ENCODE results near the gene IQSEC3.

The IQSEC3 gene

GRCh38 chr12:193261-193660, 126.7 kb downstream of the IQSEC3 start:
- peaks cover 0 to 43% (median 9%) of the 10 kb centered on the region in 3 experiments for H3K27me3 ChIP-seq (ENCODE audit: control insufficient read depth in 3 of 3, insufficient read depth in 3 of 3, low read depth in 1 of 3, low read length in 3 of 3)
- H2BK5ac ChIP-seq (ENCODE audit: low read length): peak overlapping the region; percentile 42
- no CpG with 5 or more reads among the region's 10 CpGs for WGBS, 2 donors (ENCODE audit: extremely low coverage in 2 of 2, insufficient read length in 2 of 2, insufficient replicate concordance in 1 of 2)
- H2AK5ac ChIP-seq (ENCODE audit: low read depth, low read length): no peak overlapping the region
- H3K9me3 ChIP-seq (replicated peaks in 1 of 2; ENCODE audit: control insufficient read depth in 2 of 2, insufficient read depth in 1 of 2, low read depth in 1 of 2, low read length in 2 of 2): peaks cover 0 to 3% of the 10 kb centered on the region in 2 donors
- H2BK15ac ChIP-seq (ENCODE audit: low read length): no peak overlapping the region
- peak overlapping the region; percentile 35 for H3K23ac ChIP-seq (ENCODE audit: low read depth, low read length, poor library complexity)
- H3K4me1 ChIP-seq (ENCODE audit: control insufficient read depth in 2 of 2, insufficient read depth in 1 of 2, low read depth in 1 of 2, low read length in 2 of 2): peaks cover 2 to 6% of the 10 kb centered on the region in 2 donors
- peak overlapping the region; percentile 71 for H3K14ac ChIP-seq (ENCODE audit: low read length)
- no peaks in the 10 kb centered on the region for H3K79me1 ChIP-seq (ENCODE audit: low read depth, low read length)
- no peak overlapping the region for H4K91ac ChIP-seq (ENCODE audit: low read depth, low read length, poor library complexity)
- H2BK120ac ChIP-seq (ENCODE audit: low read depth, low read length): no peak overlapping the region
- no peak for DNase-seq (ENCODE audit: low spot score)
- H2AFZ ChIP-seq (ENCODE audit: low read length): no peak overlapping the region
- H3K4me2 ChIP-seq (ENCODE audit: insufficient read depth, low read length, poor library complexity, severe bottlenecking): no peak overlapping the region
- no peak overlapping the region for H3K27ac ChIP-seq (replicated peaks; ENCODE audit: low read length)
- H2BK12ac ChIP-seq (ENCODE audit: low read length): peak overlapping the region; percentile 60
- H3K9ac ChIP-seq (ENCODE audit: low read depth, low read length, poor library complexity): peak overlapping the region; percentile 10
- H3K36me3 ChIP-seq (replicated peaks in 1 of 2; ENCODE audit: control insufficient read depth in 2 of 2, insufficient read depth in 2 of 2, low read length in 2 of 2): no peaks in the 10 kb centered on the region
- H3K18ac ChIP-seq (ENCODE audit: low read length): peak overlapping the region; percentile 61
- no peak overlapping the region for H4K8ac ChIP-seq (ENCODE audit: low read depth, low read length)
- no peak overlapping the region for H3K4ac ChIP-seq (ENCODE audit: low read length)
- H3K4me3 ChIP-seq (ENCODE audit: low read length in 2 of 2): no peak overlapping the region

- WGBS, 2 donors (ENCODE audit: extremely low coverage in 2 of 2, insufficient read length in 2 of 2, insufficient replicate concordance in 1 of 2): no CpG with 5 or more reads among the region's 7 CpGs
- no peak overlapping the region for H3K23ac ChIP-seq (ENCODE audit: low read depth, low read length, poor library complexity)
- H3K4ac ChIP-seq (ENCODE audit: low read length): no peak overlapping the region
Observed at GRCh38 chr12:194276-194675, 127.7 kb downstream of the IQSEC3 start.

GRCh38 chr12:195156-195555, 128.6 kb downstream of the IQSEC3 start:
- DNase-seq (ENCODE audit: low spot score): no peak
- peaks cover 0 to 9% of the 10 kb centered on the region in 2 donors for H3K4me1 ChIP-seq (ENCODE audit: control insufficient read depth in 2 of 2, insufficient read depth in 1 of 2, low read depth in 1 of 2, low read length in 2 of 2)

More at GRCh38 chr12:194276-194675, 127.7 kb downstream of the IQSEC3 start:
- Histone ChIP-seq H2AFZ (ENCODE audit: low read length) (no peak overlapping the region), H3K14ac (ENCODE audit: low read length) (no peak overlapping the region), H4K91ac (ENCODE audit: low read depth, low read length, poor library complexity) (no peak overlapping the region), H3K9ac (ENCODE audit: low read depth, low read length, poor library complexity) (no peak overlapping the region), H3K36me3 (replicated peaks in 1 of 2; ENCODE audit: control insufficient read depth in 2 of 2, insufficient read depth in 2 of 2, low read length in 2 of 2) (no peaks in the 10 kb centered on the region), H2BK5ac (ENCODE audit: low read length) (no peak overlapping the region), H2BK120ac (ENCODE audit: low read depth, low read length) (no peak overlapping the region), H3K18ac (ENCODE audit: low read length) (no peak overlapping the region), H3K27ac (replicated peaks; ENCODE audit: low read length) (no peak overlapping the region), H3K9me3 (replicated peaks in 1 of 2; ENCODE audit: control insufficient read depth in 2 of 2, insufficient read depth in 1 of 2, low read depth in 1 of 2, low read length in 2 of 2) (peaks cover 0 to 1% of the 10 kb centered on the region in 2 donors), H3K79me1 (ENCODE audit: low read depth, low read length) (no peaks in the 10 kb centered on the region), H3K4me2 (ENCODE audit: insufficient read depth, low read length, poor library complexity, severe bottlenecking) (no peak overlapping the region), H3K4me1 (ENCODE audit: control insufficient read depth in 2 of 2, insufficient read depth in 1 of 2, low read depth in 1 of 2, low read length in 2 of 2) (peaks cover 0 to 10% of the 10 kb centered on the region in 2 donors), H3K4me3 (ENCODE audit: low read length in 2 of 2) (no peak overlapping the region), H2BK12ac (ENCODE audit: low read length) (no peak overlapping the region), H2BK15ac (ENCODE audit: low read length) (no peak overlapping the region), H2AK5ac (ENCODE audit: low read depth, low read length) (no peak overlapping the region), H3K27me3 (ENCODE audit: control insufficient read depth in 3 of 3, insufficient read depth in 3 of 3, low read depth in 1 of 3, low read length in 3 of 3) (peaks cover 0 to 37% (median 4%) of the 10 kb centered on the region in 3 experiments), H4K8ac (ENCODE audit: low read depth, low read length) (no peak overlapping the region)
- DNase-seq (ENCODE audit: low spot score): no peak

GRCh38 chr12:195951-196350, 129.4 kb downstream of the IQSEC3 start:
- no CpG with 5 or more reads among the region's 15 CpGs for WGBS, 2 donors (ENCODE audit: extremely low coverage in 2 of 2, insufficient read length in 2 of 2, insufficient replicate concordance in 1 of 2)
- H2BK5ac ChIP-seq (ENCODE audit: low read length): no peak overlapping the region
- H2BK15ac ChIP-seq (ENCODE audit: low read length): no peak overlapping the region
- peaks cover 0 to 36% (median 4%) of the 10 kb centered on the region in 3 experiments for H3K27me3 ChIP-seq (ENCODE audit: control insufficient read depth in 3 of 3, insufficient read depth in 3 of 3, low read depth in 1 of 3, low read length in 3 of 3)
- peak overlapping the region; percentile 71 for H3K18ac ChIP-seq (ENCODE audit: low read length)
- no peak overlapping the region for H3K4ac ChIP-seq (ENCODE audit: low read length)
- no peaks in the 10 kb centered on the region for H3K9me3 ChIP-seq (replicated peaks in 1 of 2; ENCODE audit: control insufficient read depth in 2 of 2, insufficient read depth in 1 of 2, low read depth in 1 of 2, low read length in 2 of 2)
- DNase-seq (ENCODE audit: low spot score): no peak
- H2AFZ ChIP-seq (ENCODE audit: low read length): no peak overlapping the region
- H3K27ac ChIP-seq (replicated peaks; ENCODE audit: low read length): no peak overlapping the region
- no peak overlapping the region for H4K91ac ChIP-seq (ENCODE audit: low read depth, low read length, poor library complexity)
- H3K14ac ChIP-seq (ENCODE audit: low read length): no peak overlapping the region
- H3K36me3 ChIP-seq (replicated peaks in 1 of 2; ENCODE audit: control insufficient read depth in 2 of 2, insufficient read depth in 2 of 2, low read length in 2 of 2): no peaks in the 10 kb centered on the region
- H3K9ac ChIP-seq (ENCODE audit: low read depth, low read length, poor library complexity): peak overlapping the region; percentile 12
- H4K8ac ChIP-seq (ENCODE audit: low read depth, low read length): no peak overlapping the region
- H2AK5ac ChIP-seq (ENCODE audit: low read depth, low read length): peak overlapping the region; percentile 3
- H3K79me1 ChIP-seq (ENCODE audit: low read depth, low read length): no peaks in the 10 kb centered on the region
- H3K4me2 ChIP-seq (ENCODE audit: insufficient read depth, low read length, poor library complexity, severe bottlenecking): no peak overlapping the region
- no peak overlapping the region for H2BK120ac ChIP-seq (ENCODE audit: low read depth, low read length)
- no peak overlapping the region for H2BK12ac ChIP-seq (ENCODE audit: low read length)
- peaks cover 0 to 9% of the 10 kb centered on the region in 2 donors for H3K4me1 ChIP-seq (ENCODE audit: control insufficient read depth in 2 of 2, insufficient read depth in 1 of 2, low read depth in 1 of 2, low read length in 2 of 2)
- peak overlapping the region in 1 of 2 donors; percentile 43 for H3K4me3 ChIP-seq (ENCODE audit: low read length in 2 of 2)
- H3K23ac ChIP-seq (ENCODE audit: low read depth, low read length, poor library complexity): peak overlapping the region; percentile 18

More at GRCh38 chr12:195156-195555, 128.6 kb downstream of the IQSEC3 start:
- H2BK12ac ChIP-seq (ENCODE audit: low read length): no peak overlapping the region
- H3K23ac ChIP-seq (ENCODE audit: low read depth, low read length, poor library complexity): no peak overlapping the region
- H3K27me3 ChIP-seq (ENCODE audit: control insufficient read depth in 3 of 3, insufficient read depth in 3 of 3, low read depth in 1 of 3, low read length in 3 of 3): peaks cover 0 to 38% (median 3%) of the 10 kb centered on the region in 3 experiments
- no peak overlapping the region for H4K8ac ChIP-seq (ENCODE audit: low read depth, low read length)
- H3K27ac ChIP-seq (replicated peaks; ENCODE audit: low read length): no peak overlapping the region
- H3K79me1 ChIP-seq (ENCODE audit: low read depth, low read length): no peaks in the 10 kb centered on the region
- no peak overlapping the region for H3K14ac ChIP-seq (ENCODE audit: low read length)
- H3K4me3 ChIP-seq (ENCODE audit: low read length in 2 of 2): no peak overlapping the region
- H3K4ac ChIP-seq (ENCODE audit: low read length): no peak overlapping the region
- H2BK15ac ChIP-seq (ENCODE audit: low read length): no peak overlapping the region
- H3K9ac ChIP-seq (ENCODE audit: low read depth, low read length, poor library complexity): no peak overlapping the region
- peak overlapping the region; percentile 56 for H4K91ac ChIP-seq (ENCODE audit: low read depth, low read length, poor library complexity)
- no peak overlapping the region for H2BK5ac ChIP-seq (ENCODE audit: low read length)
- H2AK5ac ChIP-seq (ENCODE audit: low read depth, low read length): no peak overlapping the region
- no peak overlapping the region for H3K4me2 ChIP-seq (ENCODE audit: insufficient read depth, low read length, poor library complexity, severe bottlenecking)
- no CpG with 5 or more reads among the region's 5 CpGs for WGBS, 2 donors (ENCODE audit: extremely low coverage in 2 of 2, insufficient read length in 2 of 2, insufficient replicate concordance in 1 of 2)
- H3K18ac ChIP-seq (ENCODE audit: low read length): peak overlapping the region; percentile 1
- no peaks in the 10 kb centered on the region for H3K36me3 ChIP-seq (replicated peaks in 1 of 2; ENCODE audit: control insufficient read depth in 2 of 2, insufficient read depth in 2 of 2, low read length in 2 of 2)
- no peaks in the 10 kb centered on the region for H3K9me3 ChIP-seq (replicated peaks in 1 of 2; ENCODE audit: control insufficient read depth in 2 of 2, insufficient read depth in 1 of 2, low read depth in 1 of 2, low read length in 2 of 2)
- no peak overlapping the region for H2AFZ ChIP-seq (ENCODE audit: low read length)
- H2BK120ac ChIP-seq (ENCODE audit: low read depth, low read length): no peak overlapping the region

All from neuronal stem cell (in vitro differentiated cells).